SK-N-SH (cell line): ENCODE results near the gene ADRM1. TPM values are rescaled to one million over a fixed set of nuclear protein-coding genes. Genes with fewer than 3 reads are reported as not detected.

ENCODE experiments used
- CTCF ChIA-PET: fragments of 300-600, 350-600 bp; formaldehyde crosslinking; extraction: SDS; loops from one replicate; lab custom pipeline; 2021; lab: Yijun Ruan, JAX
- POLR2A ChIA-PET: fragments of 350-600 bp; sonication (Branson Sonifier 250); formaldehyde crosslinking; extraction: SDS; loops from one replicate; lab custom pipeline; 2020; ENCODE audit warnings: antibody characterized with exemption, inconsistent platforms; lab: Yijun Ruan, JAX
- DNase-seq: peaks from one replicate; pipeline ENCODE4 v3.0.0; 2012
- H2AFZ ChIP-seq: fragments of 200-600 bp; sonication (generic); 2 replicates; pipeline ENCODE4 v1.8.1; 2016; ENCODE audit warnings: antibody characterized with exemption, mild to moderate bottlenecking, low read depth
- H3F3A ChIP-seq: fragments of 200-600 bp; sonication (generic); replicated peaks from 2 replicates; pipeline ENCODE3; 2016; ENCODE audit warnings: antibody characterized with exemption, mild to moderate bottlenecking; ENCODE audit not compliant: insufficient read depth
- H3K27ac ChIP-seq, 2 experiments: fragments of 200-500 bp in 1 of 2; fragments of 200-600 bp in 1 of 2; sonication (Bioruptor generic) in 1 of 2; sonication (generic), shearing (Covaris generic) in 1 of 2; 2 replicates each; pipeline versions ENCODE4 v1.5.1 to v1.6.1; 2014 to 2016; ENCODE audit warnings: low read depth in 2 of 2, inconsistent platforms in 1 of 2, low read length in 1 of 2, mild to moderate bottlenecking in 1 of 2, mixed read lengths in 1 of 2
- H3K27me3 ChIP-seq: fragments of 200-600 bp; sonication (generic), shearing (Covaris generic); 2 replicates; pipeline ENCODE4 v1.6.1; 2016; ENCODE audit warnings: mixed run types; ENCODE audit not compliant: insufficient read depth
- H3K36me3 ChIP-seq, 2 experiments: fragments of 200-500 bp in 1 of 2; fragments of 200-600 bp in 1 of 2; sonication (Bioruptor generic) in 1 of 2; sonication (generic) in 1 of 2; replicated peaks in 1 of 2; 2 replicates each; pipeline versions ENCODE3 to v1.5.1; 2014 to 2016; ENCODE audit warnings: low read length in 1 of 2, mild to moderate bottlenecking in 1 of 2; ENCODE audit not compliant: insufficient read depth in 2 of 2, control insufficient read depth in 1 of 2
- H3K4me1 ChIP-seq, 2 experiments: fragments of 200-500 bp in 1 of 2; fragments of 200-600 bp in 1 of 2; sonication (Bioruptor generic) in 1 of 2; sonication (generic), shearing (Covaris generic) in 1 of 2; 2 replicates each; pipeline versions ENCODE4 v1.5.1 to v1.6.1; 2014 to 2016; ENCODE audit warnings: low read depth in 1 of 2, low read length in 1 of 2, mixed run types in 1 of 2; ENCODE audit not compliant: insufficient read depth in 2 of 2, control insufficient read depth in 1 of 2
- H3K4me2 ChIP-seq: fragments of 200-600 bp; sonication (generic), shearing (Covaris generic); 2 replicates; pipeline ENCODE4 v1.6.1; 2017; ENCODE audit warnings: mixed run types
- H3K4me3 ChIP-seq, 2 experiments: fragments of 200-500 bp in 1 of 2; fragments of 200-600 bp in 1 of 2; sonication (Bioruptor generic) in 1 of 2; sonication (generic), shearing (Covaris generic) in 1 of 2; 2 replicates each; pipeline versions ENCODE4 v1.5.1 to v1.8.1; 2014 to 2016; ENCODE audit warnings: low read depth in 2 of 2, inconsistent platforms in 1 of 2, low read length in 1 of 2, mild to moderate bottlenecking in 1 of 2, mixed read lengths in 1 of 2, moderate library complexity in 1 of 2
- H3K79me2 ChIP-seq: fragments of 200-600 bp; sonication (generic); 2 replicates; pipeline ENCODE4 v1.8.1; 2017; ENCODE audit warnings: mild to moderate bottlenecking; ENCODE audit not compliant: insufficient read depth
- H3K9ac ChIP-seq: fragments of 200-600 bp; sonication (generic); 2 replicates; pipeline ENCODE4 v1.6.1; 2017; ENCODE audit warnings: mixed run types
- H3K9me2 ChIP-seq: fragments of 200-600 bp; sonication (generic); 2 replicates; pipeline ENCODE4 v1.6.1; 2017; ENCODE audit warnings: mixed run types
- H3K9me3 ChIP-seq: fragments of 200-600 bp; sonication (generic); 2 replicates; pipeline ENCODE4 v1.6.1; 2017; ENCODE audit warnings: mixed run types, mild to moderate bottlenecking, moderate library complexity
- H4K20me1 ChIP-seq: fragments of 200-600 bp; sonication (generic); 2 replicates; pipeline ENCODE4 v1.6.1; 2017; ENCODE audit warnings: mild to moderate bottlenecking, mixed run types; ENCODE audit not compliant: insufficient read depth
- FOXJ3 ChIP-seq: sonication (generic); formaldehyde crosslinking; IDR thresholded peaks from 2 replicates; pipeline ENCODE4 v1.5.1; 2020; ENCODE audit warnings: mild to moderate bottlenecking, missing genetic modification reagents
- GABPA ChIP-seq: IDR thresholded peaks from 2 replicates; pipeline ENCODE4 v1.4.0; 2012; ENCODE audit warnings: low read depth, mild to moderate bottlenecking
- JUND ChIP-seq: IDR thresholded peaks from 2 replicates; pipeline ENCODE4 v1.4.0; 2012
- MEF2A ChIP-seq: IDR thresholded peaks from 2 replicates; pipeline ENCODE4 v1.4.0; 2012; ENCODE audit warnings: low read depth, borderline replicate concordance
- MXI1 ChIP-seq: IDR thresholded peaks from 2 replicates; pipeline ENCODE4 v1.6.1; 2012; ENCODE audit warnings: mild to moderate bottlenecking, low read depth, low read length, improper control_type of control experiment
- RAD21 ChIP-seq: IDR thresholded peaks from 2 replicates; pipeline ENCODE4 v1.6.1; 2012; ENCODE audit warnings: mild to moderate bottlenecking, low read length
- RCOR1 ChIP-seq: fragments of 150-350 bp; IDR thresholded peaks from 2 replicates; pipeline ENCODE4 v1.6.1; 2017; ENCODE audit warnings: antibody characterized with exemption, low read length
- SMC3 ChIP-seq: IDR thresholded peaks from 2 replicates; pipeline ENCODE4 v1.6.1; 2012; ENCODE audit warnings: low read depth, low read length, improper control_type of control experiment
- TAF1 ChIP-seq: IDR thresholded peaks from 2 replicates; pipeline ENCODE4 v1.6.1; 2012; ENCODE audit warnings: low read depth, mild to moderate bottlenecking, low read length, moderate library complexity, borderline replicate concordance
- TCF12 ChIP-seq: IDR thresholded peaks from 2 replicates; pipeline ENCODE4 v1.4.0; 2012
- WGBS: methylation state at CpG from one replicate; pipeline ENCODE4 v1.1.6; 2017; ENCODE audit warnings: low lambda C conversion rate; 5-methylcytosine and 5-hydroxymethylcytosine counted together
- polyA plus RNA-seq, 3 experiments: library from polyadenylated mRNA; depleted of rRNA; stranded (reverse); fragments of >200 nt; gene quantifications; 2 replicates each; pipeline ENCODE4 v1.2.3, GENCODE V29; 2012
- TF ChIP-seq, protein P1 (sequence below): IDR thresholded peaks from 2 replicates; pipeline ENCODE4 v1.6.1; 2012; ENCODE audit warnings: mild to moderate bottlenecking, low read depth, low read length, moderate library complexity
- TF ChIP-seq, protein P2 (sequence below): fragments of 200-600 bp; sonication (generic); IDR thresholded peaks from 2 replicates; pipeline ENCODE4 v1.6.1; 2017; ENCODE audit warnings: antibody characterized with exemption, mild to moderate bottlenecking, moderate library complexity
- TF ChIP-seq, protein P3 (sequence below): IDR thresholded peaks from 2 replicates; pipeline ENCODE4; 2012
- TF ChIP-seq, protein P4 (sequence below): fragments of 150-350 bp; IDR thresholded peaks from 2 replicates; pipeline ENCODE4 v1.6.1; 2017; ENCODE audit warnings: antibody characterized with exemption, low read length, low read depth, borderline replicate concordance
- TF ChIP-seq, protein P5 (sequence below): IDR thresholded peaks from 2 replicates; pipeline ENCODE4 v1.4.0; 2012; ENCODE audit warnings: low read depth, borderline replicate concordance

Gene ADRM1
- polyA plus RNA-seq, 1 of the 3 experiments (the other 2 are of a cell fraction): 142 TPM

DNA sequence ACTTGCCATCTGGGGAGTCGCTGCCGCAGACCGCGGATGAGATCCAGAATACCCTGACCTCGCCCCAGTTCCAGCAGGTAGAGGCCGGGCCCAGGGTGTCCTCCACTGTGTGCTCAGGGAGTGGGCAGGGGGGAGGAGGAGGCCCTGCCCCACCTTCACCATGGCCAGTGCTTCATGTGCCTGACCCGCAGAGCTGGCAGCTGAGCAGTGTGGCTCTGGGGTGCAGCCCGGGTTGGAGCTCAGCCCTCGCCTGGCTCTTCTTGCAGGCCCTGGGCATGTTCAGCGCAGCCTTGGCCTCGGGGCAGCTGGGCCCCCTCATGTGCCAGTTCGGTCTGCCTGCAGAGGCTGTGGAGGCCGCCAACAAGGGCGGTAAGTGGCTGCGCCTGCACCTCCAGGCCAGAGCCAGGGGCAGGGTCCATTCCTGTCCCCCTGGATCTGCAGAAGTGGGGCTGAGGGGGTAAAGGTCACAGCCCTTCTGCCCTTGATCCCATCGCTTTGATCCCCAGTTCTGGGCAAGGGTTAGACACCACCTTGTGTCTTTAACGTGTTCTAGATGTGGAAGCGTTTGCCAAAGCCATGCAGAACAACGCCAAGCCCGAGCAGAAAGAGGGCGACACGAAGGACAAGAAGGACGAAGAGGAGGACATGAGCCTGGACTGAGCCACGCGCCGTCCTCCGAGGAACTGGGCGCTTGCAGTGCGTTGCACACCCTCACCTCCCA, 5.5 kb downstream of the ADRM1 start:
- Histone ChIP-seq H3K4me3 (no peak overlapping the region), H2AFZ (no peak overlapping the region), H3K9ac (no peak overlapping the region), H3K9me3 (no peaks in the 10 kb centered on the region), H3K4me1 (peaks cover 7 to 26% of the 10 kb centered on the region in 2 experiments; a peak in 2 of 4 replicates), H3K79me2 (peaks cover 39% of the 10 kb centered on the region), H4K20me1 (peaks cover 53% of the 10 kb centered on the region), H3K27me3 (no peaks in the 10 kb centered on the region), H3F3A (peaks cover 13% of the 10 kb centered on the region), H3K9me2 (no peaks in the 10 kb centered on the region), H3K4me2 (no peak overlapping the region), H3K36me3 (peaks cover 5 to 85% of the 10 kb centered on the region in 2 experiments), H3K27ac (no peak overlapping the region; a peak in 1 of 4 replicates)
- 96% methylated on average over 17 of the region's 29 CpGs for WGBS
- no peak for DNase-seq
- ChIA-PET POLR2A (no interaction called here), CTCF (interaction anchor here (0.9 to 4.8 kb wide), 2 partner anchors 60 to 74 kb away, joined by 3 to 28 read pairs; no protein-coding TSS in a partner anchor)
- TF ChIP-seq MXI1: no peak
- TF ChIP-seq RCOR1: no peak
- TF ChIP-seq GABPA: no peak
- no peak for TF ChIP-seq TAF1
- TF ChIP-seq TCF12: no peak
- no peak for TF ChIP-seq SMC3
- TF ChIP-seq, protein P1, sequence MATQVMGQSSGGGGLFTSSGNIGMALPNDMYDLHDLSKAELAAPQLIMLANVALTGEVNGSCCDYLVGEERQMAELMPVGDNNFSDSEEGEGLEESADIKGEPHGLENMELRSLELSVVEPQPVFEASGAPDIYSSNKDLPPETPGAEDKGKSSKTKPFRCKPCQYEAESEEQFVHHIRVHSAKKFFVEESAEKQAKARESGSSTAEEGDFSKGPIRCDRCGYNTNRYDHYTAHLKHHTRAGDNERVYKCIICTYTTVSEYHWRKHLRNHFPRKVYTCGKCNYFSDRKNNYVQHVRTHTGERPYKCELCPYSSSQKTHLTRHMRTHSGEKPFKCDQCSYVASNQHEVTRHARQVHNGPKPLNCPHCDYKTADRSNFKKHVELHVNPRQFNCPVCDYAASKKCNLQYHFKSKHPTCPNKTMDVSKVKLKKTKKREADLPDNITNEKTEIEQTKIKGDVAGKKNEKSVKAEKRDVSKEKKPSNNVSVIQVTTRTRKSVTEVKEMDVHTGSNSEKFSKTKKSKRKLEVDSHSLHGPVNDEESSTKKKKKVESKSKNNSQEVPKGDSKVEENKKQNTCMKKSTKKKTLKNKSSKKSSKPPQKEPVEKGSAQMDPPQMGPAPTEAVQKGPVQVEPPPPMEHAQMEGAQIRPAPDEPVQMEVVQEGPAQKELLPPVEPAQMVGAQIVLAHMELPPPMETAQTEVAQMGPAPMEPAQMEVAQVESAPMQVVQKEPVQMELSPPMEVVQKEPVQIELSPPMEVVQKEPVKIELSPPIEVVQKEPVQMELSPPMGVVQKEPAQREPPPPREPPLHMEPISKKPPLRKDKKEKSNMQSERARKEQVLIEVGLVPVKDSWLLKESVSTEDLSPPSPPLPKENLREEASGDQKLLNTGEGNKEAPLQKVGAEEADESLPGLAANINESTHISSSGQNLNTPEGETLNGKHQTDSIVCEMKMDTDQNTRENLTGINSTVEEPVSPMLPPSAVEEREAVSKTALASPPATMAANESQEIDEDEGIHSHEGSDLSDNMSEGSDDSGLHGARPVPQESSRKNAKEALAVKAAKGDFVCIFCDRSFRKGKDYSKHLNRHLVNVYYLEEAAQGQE: no peak
- no peak for TF ChIP-seq FOXJ3 (CRISPR knock-in tag)
- TF ChIP-seq, protein P2, sequence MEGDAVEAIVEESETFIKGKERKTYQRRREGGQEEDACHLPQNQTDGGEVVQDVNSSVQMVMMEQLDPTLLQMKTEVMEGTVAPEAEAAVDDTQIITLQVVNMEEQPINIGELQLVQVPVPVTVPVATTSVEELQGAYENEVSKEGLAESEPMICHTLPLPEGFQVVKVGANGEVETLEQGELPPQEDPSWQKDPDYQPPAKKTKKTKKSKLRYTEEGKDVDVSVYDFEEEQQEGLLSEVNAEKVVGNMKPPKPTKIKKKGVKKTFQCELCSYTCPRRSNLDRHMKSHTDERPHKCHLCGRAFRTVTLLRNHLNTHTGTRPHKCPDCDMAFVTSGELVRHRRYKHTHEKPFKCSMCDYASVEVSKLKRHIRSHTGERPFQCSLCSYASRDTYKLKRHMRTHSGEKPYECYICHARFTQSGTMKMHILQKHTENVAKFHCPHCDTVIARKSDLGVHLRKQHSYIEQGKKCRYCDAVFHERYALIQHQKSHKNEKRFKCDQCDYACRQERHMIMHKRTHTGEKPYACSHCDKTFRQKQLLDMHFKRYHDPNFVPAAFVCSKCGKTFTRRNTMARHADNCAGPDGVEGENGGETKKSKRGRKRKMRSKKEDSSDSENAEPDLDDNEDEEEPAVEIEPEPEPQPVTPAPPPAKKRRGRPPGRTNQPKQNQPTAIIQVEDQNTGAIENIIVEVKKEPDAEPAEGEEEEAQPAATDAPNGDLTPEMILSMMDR: no peak
- TF ChIP-seq JUND: no peak
- TF ChIP-seq, protein P3, sequence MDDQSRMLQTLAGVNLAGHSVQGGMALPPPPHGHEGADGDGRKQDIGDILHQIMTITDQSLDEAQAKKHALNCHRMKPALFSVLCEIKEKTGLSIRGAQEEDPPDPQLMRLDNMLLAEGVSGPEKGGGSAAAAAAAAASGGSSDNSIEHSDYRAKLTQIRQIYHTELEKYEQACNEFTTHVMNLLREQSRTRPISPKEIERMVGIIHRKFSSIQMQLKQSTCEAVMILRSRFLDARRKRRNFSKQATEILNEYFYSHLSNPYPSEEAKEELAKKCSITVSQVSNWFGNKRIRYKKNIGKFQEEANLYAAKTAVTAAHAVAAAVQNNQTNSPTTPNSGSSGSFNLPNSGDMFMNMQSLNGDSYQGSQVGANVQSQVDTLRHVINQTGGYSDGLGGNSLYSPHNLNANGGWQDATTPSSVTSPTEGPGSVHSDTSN: no peak
- TF ChIP-seq MEF2A: no peak
- TF ChIP-seq, protein P4, sequence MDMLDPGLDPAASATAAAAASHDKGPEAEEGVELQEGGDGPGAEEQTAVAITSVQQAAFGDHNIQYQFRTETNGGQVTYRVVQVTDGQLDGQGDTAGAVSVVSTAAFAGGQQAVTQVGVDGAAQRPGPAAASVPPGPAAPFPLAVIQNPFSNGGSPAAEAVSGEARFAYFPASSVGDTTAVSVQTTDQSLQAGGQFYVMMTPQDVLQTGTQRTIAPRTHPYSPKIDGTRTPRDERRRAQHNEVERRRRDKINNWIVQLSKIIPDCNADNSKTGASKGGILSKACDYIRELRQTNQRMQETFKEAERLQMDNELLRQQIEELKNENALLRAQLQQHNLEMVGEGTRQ: no peak
- no peak for TF ChIP-seq RAD21
- TF ChIP-seq, protein P5, sequence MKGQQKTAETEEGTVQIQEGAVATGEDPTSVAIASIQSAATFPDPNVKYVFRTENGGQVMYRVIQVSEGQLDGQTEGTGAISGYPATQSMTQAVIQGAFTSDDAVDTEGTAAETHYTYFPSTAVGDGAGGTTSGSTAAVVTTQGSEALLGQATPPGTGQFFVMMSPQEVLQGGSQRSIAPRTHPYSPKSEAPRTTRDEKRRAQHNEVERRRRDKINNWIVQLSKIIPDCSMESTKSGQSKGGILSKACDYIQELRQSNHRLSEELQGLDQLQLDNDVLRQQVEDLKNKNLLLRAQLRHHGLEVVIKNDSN: no peak
